SHP77 treated with DMSO at 0.1 percent for 48 hours (cell line): ENCODE data around the gene ATG7.
"Not testable (repeated sequence)": the region's sequence is repeated elsewhere in the genome, so short reads cannot be mapped to it uniquely, and the experiment has no call there.

Experiments used
- DNase-seq: peaks from one replicate; lab custom pipeline; 2025; lab: John Stamatoyannopoulos, UW

Gene ATG7

DNA sequence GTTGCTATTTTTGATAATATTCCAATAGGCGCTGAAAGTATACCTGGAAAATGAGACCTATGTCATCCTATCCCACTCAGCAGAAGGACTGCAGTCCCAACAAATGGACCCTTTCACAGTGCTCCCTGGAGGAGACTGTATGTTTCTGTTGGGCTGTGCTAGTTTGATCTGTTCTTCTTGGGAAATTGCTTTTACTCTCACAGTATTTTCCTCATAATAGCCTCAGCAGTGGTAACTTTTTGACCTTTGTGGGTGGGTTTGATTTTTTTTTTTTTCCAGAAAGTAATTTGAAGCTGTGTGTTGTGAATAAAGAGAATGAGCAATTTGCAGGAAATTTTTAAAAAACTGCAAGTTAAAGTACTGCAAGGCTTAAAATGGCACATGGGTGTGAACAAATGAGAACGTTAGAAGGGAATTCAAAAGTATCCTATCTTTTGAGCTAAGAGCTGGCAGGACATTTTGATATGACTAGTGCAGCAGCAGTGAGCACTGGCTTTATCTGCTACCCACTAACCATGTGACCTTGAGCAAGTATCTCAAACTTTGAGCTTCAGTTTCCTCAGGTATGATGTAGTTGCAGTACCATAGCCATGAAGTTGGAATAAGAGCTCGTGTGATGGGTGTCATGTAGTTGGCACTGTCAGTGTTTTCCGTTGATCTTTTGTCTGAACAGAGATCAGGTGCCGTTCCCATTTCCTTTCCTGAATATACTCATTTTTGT, 118.4 kb downstream of the ATG7 start:
- DNase-seq, result no peak

GRCh38 chr3:11391174-11391879, 119.1 kb downstream of the ATG7 start:
- DNase-seq, result no peak

- DNase-seq, result no peak
Measured at GRCh38 chr3:11392014-11392859, 120.0 kb downstream of the ATG7 start.

GRCh38 chr3:11392860-11393114, 120.6 kb downstream of the ATG7 start:
- DNase-seq, result no peak

GRCh38 chr3:11393401-11393800, 121.2 kb downstream of the ATG7 start:
- DNase-seq, result no peak

- DNase-seq, result no peak
Measured at GRCh38 chr3:11394392-11394791, 122.2 kb downstream of the ATG7 start.

GRCh38 chr3:11400213-11400612, 128.0 kb downstream of the ATG7 start:
- no peak for DNase-seq

GRCh38 chr3:11401434-11401833, 129.2 kb downstream of the ATG7 start:
- DNase-seq, result no peak

DNA sequence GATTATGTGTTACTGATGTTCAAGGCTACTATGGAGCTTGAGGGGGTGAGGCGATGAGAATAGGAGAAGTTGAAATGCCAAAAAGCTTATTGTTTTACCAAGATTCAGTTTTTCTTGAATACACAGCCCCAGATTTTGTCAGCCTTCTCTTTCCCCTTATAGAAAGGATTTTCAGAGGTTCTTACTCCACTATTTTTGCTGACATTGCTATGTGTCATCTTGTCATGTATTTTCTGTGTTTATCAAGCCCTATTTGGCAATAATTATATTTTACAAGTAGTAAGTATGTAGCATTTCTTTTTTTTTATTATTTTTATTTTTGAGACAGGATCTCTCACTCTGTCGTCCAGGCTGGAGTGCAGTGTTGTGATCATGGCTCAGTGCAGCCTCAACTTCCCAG, 133.1 kb downstream of the ATG7 start:
- DNase-seq, result no peak

DNA sequence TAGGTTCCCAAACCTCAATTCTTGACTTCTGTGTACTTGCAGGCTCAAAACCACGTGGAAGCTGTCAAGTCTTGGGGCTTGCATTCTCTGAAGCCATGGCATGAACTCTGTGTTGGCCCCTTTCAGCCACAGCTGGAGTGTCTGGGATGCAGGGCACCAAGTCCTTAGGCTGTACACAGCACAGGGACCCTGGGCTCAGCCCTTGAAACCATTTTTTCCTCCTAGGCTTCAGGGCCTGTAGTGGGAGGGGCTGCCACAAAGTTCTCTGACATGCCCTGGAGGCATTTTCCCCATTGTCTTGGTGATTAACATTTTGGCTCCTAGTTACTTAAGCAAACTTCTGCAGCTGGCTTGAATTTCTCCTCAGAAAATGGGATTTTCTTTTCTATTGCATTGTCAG, 135.4 kb downstream of the ATG7 start:
- no peak for DNase-seq

DNA sequence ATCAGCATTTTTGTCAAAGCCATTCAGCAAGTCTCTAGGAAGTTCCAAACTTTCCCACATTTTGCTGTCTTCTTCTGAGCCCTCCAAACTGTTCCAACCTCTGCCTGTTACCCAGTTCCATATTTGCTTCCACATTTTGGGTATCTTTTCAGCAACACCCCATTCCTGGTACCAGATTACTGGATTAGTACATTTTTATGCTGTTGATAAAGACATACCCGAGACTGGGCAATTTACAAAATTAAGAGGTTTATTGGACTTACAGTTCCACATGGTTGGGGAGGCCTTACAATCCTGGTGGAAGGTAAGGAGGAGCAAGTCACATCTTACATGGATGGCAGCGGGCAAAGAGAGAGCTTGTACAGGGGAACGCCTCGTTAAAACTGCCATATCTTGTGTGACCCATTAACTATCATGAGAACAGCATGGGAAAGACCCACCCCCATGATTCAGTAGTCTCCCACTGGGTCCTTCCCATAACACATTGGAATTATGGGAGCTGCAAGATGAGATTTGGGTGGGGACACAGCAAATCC, 136.2 kb downstream of the ATG7 start:
- not testable (repeated sequence) for DNase-seq

DNA sequence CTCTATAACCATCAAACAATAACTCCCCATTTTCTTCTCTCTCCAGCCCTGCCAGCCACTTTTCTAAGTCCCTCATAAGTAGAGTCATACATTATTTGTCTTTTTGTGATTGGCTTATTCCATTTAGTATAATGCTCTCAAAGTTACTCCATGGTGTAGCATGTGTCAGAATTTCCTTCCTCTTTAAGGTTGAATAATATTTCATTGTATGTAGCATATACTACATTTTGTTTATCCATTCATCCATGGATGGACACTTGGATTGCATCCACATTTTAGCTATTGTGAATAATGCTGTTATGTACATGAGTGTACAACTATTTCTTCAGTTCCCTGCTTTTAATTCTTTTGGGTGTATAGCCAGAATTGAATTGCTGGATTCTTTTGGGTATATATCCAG, 138.4 kb downstream of the ATG7 start:
- DNase-seq, result no peak

DNA sequence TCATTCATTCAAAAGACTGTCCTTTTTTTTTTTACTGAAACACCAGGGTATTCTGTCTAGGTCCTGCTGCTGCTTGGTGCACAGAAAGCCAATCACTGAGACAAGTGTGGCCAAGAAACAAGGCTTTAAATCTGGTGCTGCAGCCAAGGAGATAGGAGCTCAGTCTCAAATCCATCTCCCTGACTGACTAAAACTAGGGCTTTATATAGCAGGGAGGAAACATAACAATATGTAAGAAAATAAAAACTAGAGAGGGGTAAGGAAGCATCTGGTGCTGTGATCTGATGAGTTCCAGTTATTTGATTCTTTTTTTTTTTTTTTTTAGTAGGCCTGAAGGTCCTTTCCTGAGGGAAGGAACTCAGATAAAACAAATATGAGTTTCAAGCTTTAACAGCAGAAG, 139.8 kb downstream of the ATG7 start:
- no peak for DNase-seq

- DNase-seq, result no peak
Measured at GRCh38 chr3:11413071-11413470, 140.9 kb downstream of the ATG7 start.

- no peak for DNase-seq
Measured at GRCh38 chr3:11415099-11415498, 142.9 kb downstream of the ATG7 start.

GRCh38 chr3:11420066-11420465, 147.9 kb downstream of the ATG7 start:
- DNase-seq, result no peak

DNA sequence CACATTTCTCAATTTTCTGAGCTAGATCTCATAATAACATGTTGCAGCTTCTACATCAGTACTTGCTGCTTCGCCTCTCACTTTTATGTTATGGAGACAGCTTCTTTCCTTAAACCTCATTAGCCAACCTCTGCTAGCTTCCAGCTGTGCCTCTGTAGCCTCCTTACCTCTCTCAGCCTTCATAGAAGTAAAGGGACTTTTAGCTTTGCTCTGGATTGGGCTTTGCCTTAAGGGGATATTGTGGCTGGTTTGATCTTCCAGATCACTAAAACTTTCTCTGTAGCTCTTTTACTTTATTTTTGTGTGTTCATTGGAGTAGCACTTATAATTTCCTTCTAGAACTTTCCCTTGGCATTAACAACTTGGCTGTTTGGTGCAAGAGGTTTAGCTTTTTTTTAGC, 150.1 kb downstream of the ATG7 start:
- no peak for DNase-seq

- no peak for DNase-seq
Measured at GRCh38 chr3:11423868-11424267, 151.7 kb downstream of the ATG7 start.

GRCh38 chr3:11424277-11424676, 152.1 kb downstream of the ATG7 start:
- no peak for DNase-seq

DNA sequence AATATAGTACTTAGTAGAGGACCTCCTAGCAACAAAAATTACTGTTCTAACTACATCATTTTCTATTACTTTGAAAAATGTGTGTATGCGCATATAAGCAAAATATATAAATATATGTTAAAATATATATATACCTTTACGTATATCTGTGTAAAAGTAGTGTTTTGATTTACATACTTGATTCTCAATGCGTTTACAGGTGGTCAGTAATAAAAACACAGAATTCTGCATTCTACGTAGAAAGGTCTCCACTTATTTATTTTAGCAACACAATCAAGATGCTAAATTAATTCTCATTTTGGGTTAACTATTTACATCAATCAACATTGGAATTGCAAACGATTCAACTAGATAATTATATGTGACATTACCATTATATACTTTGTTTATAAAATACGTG, 158.0 kb downstream of the ATG7 start:
- no peak for DNase-seq

GRCh38 chr3:11430624-11431023, 158.4 kb downstream of the ATG7 start:
- DNase-seq, result no peak

DNA sequence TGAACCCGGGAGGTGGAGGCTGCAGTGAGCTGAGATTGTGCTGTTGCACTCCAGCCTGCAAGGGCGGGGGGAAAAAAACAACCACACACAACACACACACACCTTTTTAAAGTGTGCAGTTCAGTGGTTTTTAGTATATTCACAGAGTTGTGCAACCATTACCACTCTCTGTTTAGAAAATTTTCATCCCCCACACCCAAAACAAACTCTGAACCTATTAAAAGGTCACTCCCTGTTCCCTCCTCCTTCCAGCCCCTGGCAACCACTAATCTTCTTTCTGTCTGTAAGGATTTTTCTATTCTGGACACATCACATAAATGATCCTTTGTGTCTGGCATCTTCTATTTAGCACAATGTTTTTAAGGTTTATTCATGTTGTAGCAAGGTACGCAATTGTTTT, 159.1 kb downstream of the ATG7 start:
- DNase-seq, result no peak

DNA sequence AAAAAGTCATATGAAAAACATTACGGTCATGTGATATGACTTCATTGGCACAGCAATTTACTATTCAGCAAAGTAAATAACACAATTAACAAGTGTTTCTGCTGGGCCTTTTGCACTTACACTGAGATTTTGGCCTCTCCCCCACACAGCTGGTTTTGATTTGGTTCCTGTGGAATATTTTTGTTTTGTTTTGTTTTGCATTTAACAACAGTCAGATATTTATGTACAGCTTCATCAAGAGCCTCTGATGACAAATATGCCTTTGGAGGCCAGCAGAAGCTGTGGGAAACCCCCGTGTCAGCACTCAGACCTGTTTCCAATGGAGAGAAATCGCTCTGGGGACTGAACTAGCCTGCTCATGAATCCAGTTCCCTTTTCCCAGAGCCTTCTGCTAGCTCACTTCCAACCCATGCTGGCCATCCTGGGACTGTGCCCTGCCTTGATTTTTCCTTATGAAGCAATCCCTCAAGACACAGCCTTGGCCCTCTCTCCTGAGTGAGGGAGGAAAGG, 161.9 kb downstream of the ATG7 start:
- DNase-seq, result no peak
